Measurements from ENCODE around the gene ARFGEF3.
"Not testable (repeated sequence)": the region's sequence is repeated elsewhere in the genome, so short reads cannot be mapped to it uniquely, and the experiment has no call there.

ARFGEF3 gene

GRCh38 chr6:138212530-138212929 lies 50.8 kb downstream of the ARFGEF3 start:
- DNase-seq (ENCODE audit: low spot score): not testable (repeated sequence)

- DNase-seq (ENCODE audit: low spot score): no peak
These were observed 53.5 kb downstream of the ARFGEF3 start for GRCh38 chr6:138215093-138215782.

- no peak for DNase-seq (ENCODE audit: low spot score)
These were observed 56.7 kb downstream of the ARFGEF3 start, which contains the start of gene PBOV1 for GRCh38 chr6:138218449-138218848. Gene PBOV1, minus strand, starts transcription at chr6:138218491. Its CDS starts 96 bp downstream, at chr6:138218395.

GRCh38 chr6:138219398-138219797 lies 57.7 kb downstream of the ARFGEF3 start:
- DNase-seq (ENCODE audit: low spot score): no peak

DNA sequence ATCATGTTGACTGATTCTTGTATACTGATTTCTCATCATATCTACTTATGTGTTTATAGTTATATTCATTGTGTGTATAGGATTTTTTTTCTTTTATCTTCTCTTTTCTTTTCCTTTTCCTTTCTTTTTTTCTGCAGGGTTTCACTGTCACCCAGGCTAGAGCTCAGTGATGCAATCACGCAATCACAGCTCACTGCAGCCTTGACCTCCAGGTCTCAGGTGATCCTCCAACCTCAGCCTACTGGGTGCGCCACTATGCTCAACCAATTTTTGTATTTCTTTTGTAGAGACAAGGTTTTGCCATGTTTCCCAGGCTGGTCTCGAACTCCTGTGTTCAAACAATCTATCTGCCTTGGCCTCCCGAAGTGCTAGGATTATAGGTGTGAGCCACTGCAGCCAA lies 58.2 kb downstream of the ARFGEF3 start:
- DNase-seq (ENCODE audit: low spot score): no peak

DNA sequence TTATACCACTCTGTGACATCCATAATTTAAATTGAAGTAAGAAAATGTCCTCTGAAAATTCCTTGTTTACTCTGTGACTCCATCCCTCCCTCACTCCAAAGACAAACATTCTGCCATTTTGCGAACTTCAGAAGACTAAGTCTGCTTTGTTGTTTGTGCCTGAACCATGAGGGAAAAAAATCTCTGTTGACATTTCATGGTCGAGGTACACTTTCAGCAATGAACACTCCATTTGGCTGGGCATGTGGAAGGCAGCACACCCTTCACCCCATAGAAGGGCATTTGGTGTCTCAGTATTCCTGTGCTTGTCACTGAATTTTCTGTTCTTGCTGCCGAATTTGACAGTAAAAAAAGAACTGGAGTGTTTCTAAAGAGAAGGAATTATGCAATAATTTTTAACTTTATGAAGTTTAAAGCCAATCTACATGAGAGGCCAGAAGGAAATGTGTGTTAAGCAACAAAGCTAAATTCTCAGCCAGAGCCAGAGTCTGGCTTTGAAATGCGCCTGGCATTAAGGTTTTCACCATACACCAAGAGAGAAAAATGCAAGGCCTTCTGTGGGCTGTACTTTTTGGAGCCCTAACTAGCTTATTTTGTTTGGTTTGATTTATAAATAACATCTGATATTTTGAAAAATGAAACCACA lies 61.3 kb downstream of the ARFGEF3 start:
- DNase-seq (ENCODE audit: low spot score): no peak

DNA sequence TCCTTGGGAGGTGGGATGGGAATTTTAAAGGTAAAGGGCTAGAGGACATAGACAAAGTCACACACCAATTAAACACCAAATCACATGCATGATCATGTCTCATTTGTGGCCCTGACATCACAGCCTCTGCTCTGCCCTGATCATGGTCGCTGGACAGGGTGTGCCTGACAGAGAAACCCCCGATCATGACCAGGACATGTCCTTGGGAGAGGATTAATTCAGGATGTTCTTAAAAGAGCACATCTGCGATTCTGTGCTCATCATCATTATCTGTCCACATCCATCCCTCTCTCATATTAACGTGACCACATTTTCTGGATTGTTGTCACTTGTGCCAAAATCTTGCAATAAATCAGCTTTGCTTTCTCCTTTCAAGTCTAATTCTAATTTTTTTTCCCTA lies 64.2 kb downstream of the ARFGEF3 start:
- DNase-seq (ENCODE audit: low spot score): no peak

DNA sequence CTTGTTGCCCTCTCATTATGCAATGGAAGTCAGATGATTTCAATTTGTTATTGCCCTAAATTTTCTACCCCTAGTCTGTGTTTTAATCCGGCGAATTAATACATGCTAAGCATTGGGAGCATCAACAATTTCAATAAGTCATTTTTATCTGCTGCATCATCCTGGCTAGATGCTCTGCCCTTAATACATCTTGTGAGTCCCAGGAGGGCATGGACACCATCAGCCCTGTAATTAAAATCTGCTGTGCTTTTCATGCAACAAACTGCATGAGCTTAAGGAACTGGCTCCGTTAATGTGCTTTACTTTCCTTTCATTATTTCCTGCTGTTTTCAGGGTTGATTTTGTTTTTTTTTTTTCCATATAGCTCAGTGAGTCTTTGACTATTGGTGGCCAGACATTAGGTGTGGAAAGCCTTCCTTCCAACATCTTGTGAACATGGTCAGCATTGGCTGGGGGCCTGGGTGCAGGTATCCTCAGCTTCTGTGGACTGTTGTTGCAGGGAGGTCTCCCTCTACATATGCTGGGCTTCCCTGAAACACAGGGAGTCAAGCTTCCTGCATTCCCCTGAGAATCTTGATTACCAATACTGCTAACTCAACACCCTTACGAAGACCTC lies 65.1 kb downstream of the ARFGEF3 start:
- no peak for DNase-seq (ENCODE audit: low spot score)

DNA sequence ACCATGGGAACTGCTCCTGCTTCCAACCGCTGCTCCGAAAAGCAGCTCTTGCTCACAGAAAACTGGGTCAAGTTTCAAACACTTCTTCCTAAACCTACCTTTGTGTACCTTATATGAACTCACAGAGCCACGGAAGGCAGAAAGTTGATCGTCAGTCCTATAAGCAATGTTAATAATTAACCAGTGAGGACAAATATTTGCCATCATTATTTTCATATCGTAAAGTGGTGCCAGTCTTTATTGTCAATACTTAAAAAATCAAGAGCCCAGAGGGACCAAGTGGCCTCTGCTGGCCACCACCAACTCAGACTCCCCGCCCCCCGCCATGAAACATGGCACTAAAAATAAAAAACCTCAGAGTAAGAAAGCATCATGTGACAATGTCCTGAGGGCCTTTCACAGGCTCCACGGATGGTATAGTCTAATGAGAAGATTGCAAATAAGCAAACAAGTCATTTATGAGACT lies 65.6 kb downstream of the ARFGEF3 start:
- no peak for DNase-seq (ENCODE audit: low spot score)

GRCh38 chr6:138229072-138229471 lies 67.3 kb downstream of the ARFGEF3 start:
- no peak for DNase-seq (ENCODE audit: low spot score)

GRCh38 chr6:138229663-138230179 lies 68.0 kb downstream of the ARFGEF3 start:
- no peak for DNase-seq (ENCODE audit: low spot score)

GRCh38 chr6:138230221-138230620 lies 68.5 kb downstream of the ARFGEF3 start:
- no peak for DNase-seq (ENCODE audit: low spot score)

DNA sequence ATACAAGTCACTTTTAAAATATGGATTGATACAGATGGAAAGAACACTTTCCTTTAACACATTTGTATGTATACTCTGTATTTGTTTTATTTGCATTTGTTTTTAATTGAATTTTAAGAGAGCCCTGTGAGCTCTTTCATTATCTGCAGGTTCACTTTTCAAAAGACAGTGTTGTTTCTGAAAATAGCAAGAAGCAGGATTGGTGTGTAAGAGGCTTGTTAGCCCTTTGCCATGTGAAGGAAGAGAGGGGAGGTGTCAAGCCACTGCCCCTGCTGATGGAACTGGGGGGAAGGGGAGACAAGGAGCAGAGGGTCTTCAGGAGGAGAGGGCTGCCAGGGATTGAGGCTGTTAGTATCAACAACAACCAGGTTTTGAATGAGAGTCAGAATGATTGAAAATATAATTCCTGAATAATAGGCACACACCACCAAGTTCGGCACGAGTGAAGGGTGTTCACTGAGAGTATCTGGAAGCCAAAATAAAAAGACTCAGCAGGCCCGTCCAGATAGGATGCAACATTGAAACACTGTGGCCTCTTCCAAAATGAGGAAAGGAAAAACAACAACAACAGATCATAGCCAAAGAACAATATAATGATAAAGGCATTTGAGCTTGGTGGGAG lies 69.1 kb downstream of the ARFGEF3 start:
- DNase-seq (ENCODE audit: low spot score): no peak

DNA sequence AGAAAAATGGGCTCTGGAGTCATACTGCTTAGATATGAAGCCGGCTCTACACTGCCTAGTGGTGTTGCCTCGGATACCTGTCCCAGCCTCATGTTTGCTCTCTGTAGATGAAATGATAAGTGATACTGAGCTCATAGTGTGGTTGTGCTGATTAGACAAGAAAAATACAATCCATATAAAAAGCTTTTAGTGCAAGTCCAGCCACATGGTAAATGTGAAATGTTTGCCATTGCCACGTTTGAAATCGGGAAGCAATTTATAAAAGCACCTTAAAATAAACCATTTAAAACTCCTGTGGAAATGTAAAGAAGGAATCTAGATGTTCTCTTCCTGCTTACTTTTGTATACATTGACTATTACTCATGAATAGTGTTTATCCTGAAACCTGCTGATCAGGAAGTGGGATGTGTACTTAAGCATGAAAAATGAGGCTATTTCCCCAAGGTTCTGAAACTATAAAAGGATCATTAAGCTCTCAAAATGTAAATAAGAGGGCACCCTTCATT lies 69.7 kb downstream of the ARFGEF3 start:
- no peak for DNase-seq (ENCODE audit: low spot score)

DNA sequence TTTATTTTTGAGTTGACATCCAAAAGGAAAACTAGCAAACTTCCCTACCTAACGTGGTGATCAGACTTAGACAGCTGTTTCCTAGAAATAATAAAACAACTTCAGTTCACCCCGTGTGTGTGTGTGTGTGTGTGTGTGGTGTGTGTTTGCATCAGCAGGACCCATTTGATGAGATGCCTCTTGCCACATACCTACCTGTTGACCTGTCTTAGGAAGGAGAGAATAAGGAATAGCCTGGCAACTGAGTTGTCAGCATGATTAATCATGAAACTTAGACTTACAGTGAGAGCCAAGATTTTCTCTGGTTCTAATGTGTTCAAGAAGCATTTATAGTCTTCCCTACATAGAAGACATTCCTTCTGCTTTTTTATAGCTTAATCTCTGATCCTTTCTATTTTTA lies 72.6 kb downstream of the ARFGEF3 start:
- DNase-seq (ENCODE audit: low spot score): no peak

GRCh38 chr6:138235205-138235604 lies 73.5 kb downstream of the ARFGEF3 start:
- no peak for DNase-seq (ENCODE audit: low spot score)

DNA sequence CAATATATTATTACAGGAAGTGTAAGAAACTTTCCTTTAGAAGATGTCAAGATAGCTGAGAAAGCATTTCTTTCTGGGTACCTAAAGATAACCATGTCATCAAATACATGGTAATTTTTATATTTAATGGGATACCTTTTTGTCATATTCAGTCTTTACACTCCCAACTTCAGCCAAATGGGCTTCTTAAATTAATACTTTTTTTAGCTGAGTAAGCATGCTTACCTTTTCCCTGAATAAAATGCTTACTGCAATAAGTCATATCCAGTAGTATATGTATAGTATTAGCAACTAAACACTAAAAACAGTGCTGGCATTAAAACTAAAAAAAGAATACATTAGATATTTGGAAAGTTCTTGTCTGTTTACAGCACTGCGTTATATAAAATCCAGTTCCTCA lies 74.0 kb downstream of the ARFGEF3 start:
- no peak for DNase-seq (ENCODE audit: low spot score)

GRCh38 chr6:138237463-138237862 lies 75.7 kb downstream of the ARFGEF3 start:
- no peak for DNase-seq (ENCODE audit: low spot score)

- DNase-seq (ENCODE audit: low spot score): no peak
These were observed 76.6 kb downstream of the ARFGEF3 start for GRCh38 chr6:138238368-138238767.

DNA sequence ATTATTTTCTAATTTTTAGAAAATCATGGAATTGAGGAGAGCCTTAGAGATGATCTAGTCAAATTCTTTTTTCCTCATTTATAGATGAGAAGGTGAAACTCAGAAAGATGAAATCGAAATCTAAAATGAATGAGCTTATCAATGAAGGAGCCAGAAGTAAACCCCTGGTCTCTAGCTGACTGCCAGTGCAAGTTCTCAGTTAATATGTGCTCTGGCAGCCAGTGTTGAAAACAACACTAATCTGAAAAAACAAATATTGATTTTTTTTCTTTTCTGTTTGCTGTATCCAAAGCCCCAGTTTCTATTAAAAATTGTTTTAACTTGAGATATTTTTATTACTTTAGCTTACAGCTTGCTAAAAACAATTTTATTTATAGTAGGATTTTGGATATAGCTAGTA lies 78.0 kb downstream of the ARFGEF3 start:
- no peak for DNase-seq (ENCODE audit: low spot score)

DNA sequence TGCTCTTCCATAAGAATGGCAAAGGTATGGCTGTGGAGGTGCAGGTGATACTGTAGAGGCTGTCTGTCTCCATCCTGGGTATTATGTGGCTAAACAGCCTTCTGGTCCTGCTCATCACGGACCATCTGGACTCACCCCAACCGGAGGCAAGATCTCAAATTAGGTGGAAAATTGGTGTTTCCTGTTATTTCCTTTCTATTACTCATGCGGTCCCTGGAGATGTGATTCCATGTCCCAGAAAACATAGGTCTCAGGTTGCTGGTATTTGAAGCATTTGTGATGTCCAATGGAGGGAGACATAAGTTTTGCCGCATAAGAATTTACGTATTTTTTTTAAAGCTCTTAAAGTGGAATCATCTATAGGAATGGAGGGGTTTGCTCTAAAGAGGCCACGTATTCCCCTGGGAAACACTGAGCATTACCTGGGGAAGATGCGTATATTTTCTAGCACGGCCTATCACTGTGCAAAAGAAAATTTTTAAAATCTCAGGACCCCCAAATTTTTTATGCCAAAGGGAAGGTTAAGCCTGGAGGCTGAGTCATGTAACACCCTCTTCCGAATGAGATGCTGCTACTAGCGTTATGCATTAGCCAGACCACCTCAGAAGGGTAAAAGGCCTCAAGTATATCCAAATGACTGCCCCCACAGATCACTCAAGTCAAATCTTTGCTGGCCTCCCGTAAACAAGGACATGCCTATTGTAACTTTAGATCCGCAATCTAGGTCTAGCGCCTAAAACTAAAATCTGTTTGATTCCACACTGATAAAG lies 78.9 kb downstream of the ARFGEF3 start:
- DNase-seq (ENCODE audit: low spot score): no peak

DNA sequence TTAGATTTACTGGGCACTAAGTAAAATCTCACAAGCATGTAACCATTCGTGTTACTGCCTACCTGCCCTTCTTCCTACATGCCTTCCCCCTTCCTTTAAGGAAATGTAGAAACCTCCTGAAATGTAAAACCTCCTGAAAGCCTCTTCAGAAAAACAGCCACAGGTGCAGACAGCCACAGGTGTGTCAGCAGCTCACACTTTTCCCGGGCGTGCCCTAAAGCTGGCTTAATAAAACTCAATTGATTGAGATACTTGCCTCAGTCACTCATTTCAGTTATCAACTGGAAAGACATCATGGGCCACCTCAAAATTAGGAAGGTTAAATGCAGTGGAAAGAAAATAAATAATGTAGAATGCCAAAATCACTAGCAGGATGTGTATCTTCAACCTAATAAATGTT lies 79.6 kb downstream of the ARFGEF3 start:
- no peak for DNase-seq (ENCODE audit: low spot score)
